OCI-LY3 (cell line): ENCODE measurements around the gene PNCK.

Experiments
- H2AFZ ChIP-seq: fragments of 200-600, 300-600 bp; shearing (Covaris generic); 2 replicates; pipeline ENCODE4 v1.6.0; 2014; ENCODE audit warnings: antibody characterized with exemption, low read depth, low read length
- H3K27ac ChIP-seq: fragments of 200-600, 300-600 bp; sonication (generic); 2 replicates; pipeline ENCODE4 v1.5.1; 2014; ENCODE audit warnings: mild to moderate bottlenecking, low read length, moderate library complexity, mixed read lengths
- H3K27me3 ChIP-seq: fragments of 200-600, 300-600 bp; sonication (generic); 2 replicates; pipeline ENCODE4 v1.6.1; 2014; ENCODE audit warnings: low read depth, low read length, mixed read lengths
- H3K36me3 ChIP-seq: fragments of 200-600, 300-600 bp; sonication (generic); replicated peaks from 2 replicates; pipeline ENCODE3; 2014; ENCODE audit warnings: low read depth, low read length, mixed read lengths
- H3K4me1 ChIP-seq: fragments of 300-600, 200-600 bp; sonication (generic); 2 replicates; pipeline ENCODE4 v1.6.1; 2014; ENCODE audit warnings: low read length, mixed read lengths
- H3K4me2 ChIP-seq: fragments of 200-600, 300-600 bp; sonication (generic); 2 replicates; pipeline ENCODE4 v1.6.1; 2014; ENCODE audit warnings: low read length, mixed read lengths
- H3K4me3 ChIP-seq: fragments of 300-600, 200-600 bp; sonication (generic); 2 replicates; pipeline ENCODE4 v1.5.1; 2014; ENCODE audit warnings: antibody characterized with exemption, mild to moderate bottlenecking, low read length, moderate library complexity
- H3K79me2 ChIP-seq: fragments of 300-600, 200-600 bp; shearing (Covaris generic); 2 replicates; pipeline ENCODE4 v1.6.1; 2014; ENCODE audit warnings: mild to moderate bottlenecking, low read length, mixed read lengths
- H3K9ac ChIP-seq: fragments of 300-600, 200-600 bp; shearing (Covaris generic); 2 replicates; pipeline ENCODE4 v1.6.0; 2014; ENCODE audit warnings: mild to moderate bottlenecking, low read length, moderate library complexity
- H3K9me3 ChIP-seq: fragments of 200-600, 300-600 bp; shearing (Covaris generic); 2 replicates; pipeline ENCODE4 v1.6.1; 2014; ENCODE audit warnings: low read length, mixed read lengths; ENCODE audit not compliant: insufficient read depth
- H4K20me1 ChIP-seq: fragments of 200-600, 300-600 bp; sonication (generic); 2 replicates; pipeline ENCODE4 v1.6.1; 2016; ENCODE audit warnings: low read length, mixed read lengths; ENCODE audit not compliant: insufficient read depth
- CTCF ChIP-seq: fragments of 200-600, 300-600 bp; sonication (generic); IDR thresholded peaks from 2 replicates; pipeline ENCODE4 v1.5.1; 2014; ENCODE audit warnings: antibody characterized with exemption, low read length, low read depth
- EZH2phosphoT487 ChIP-seq: fragments of 200-600 bp; shearing (Covaris generic); IDR thresholded peaks from 2 replicates; pipeline ENCODE4 v1.6.1; 2018; ENCODE audit warnings: antibody characterized with exemption, mixed run types, low read depth

Gene PNCK

GRCh38 chrX:153673428-153674218 lies at the start of gene PNCK:
TSS of gene PNCK (minus strand) at chrX:153673813. CDS start at chrX:153673076, 737 bp downstream.
- no peaks in the 10 kb centered on the region for H3K27me3 ChIP-seq
- H3K4me1 ChIP-seq = no peaks in the 10 kb centered on the region; the same call in 1 of the 2 replicates
- no peak within 1 kb of the TSS for H2AFZ ChIP-seq
- H3K27ac ChIP-seq = no peak within 1 kb of the TSS
- H3K4me2 ChIP-seq = no peak within 1 kb of the TSS
- no peaks in the 10 kb centered on the region for H3K9me3 ChIP-seq
- no peak within 1 kb of the TSS for H3K9ac ChIP-seq
- TF ChIP-seq EZH2phosphoT487 (no peak), CTCF (no peak)
- no peak within 1 kb of the TSS for H3K4me3 ChIP-seq
- H3K79me2 ChIP-seq = no peaks in the 10 kb centered on the region
- H3K36me3 ChIP-seq = no peaks in the 10 kb centered on the region
- H4K20me1 ChIP-seq = no peaks in the 10 kb centered on the region

GRCh38 chrX:153722704-153723350 lies 49.2 kb upstream of the PNCK start:
- H2AFZ ChIP-seq = no peak overlapping the region
- H3K27me3 ChIP-seq = no peaks in the 10 kb centered on the region
- peak overlapping the region; percentile 88 for H3K9ac ChIP-seq
- H3K4me2 ChIP-seq = peak overlapping the region; percentile 98
- H4K20me1 ChIP-seq = peaks cover 13% of the 10 kb centered on the region
- no peaks in the 10 kb centered on the region for H3K9me3 ChIP-seq
- TF ChIP-seq CTCF (no peak), EZH2phosphoT487 (no peak)
- H3K79me2 ChIP-seq = peaks cover 51% of the 10 kb centered on the region
- H3K4me1 ChIP-seq = peaks cover 34% of the 10 kb centered on the region
- H3K4me3 ChIP-seq = peak overlapping the region; percentile 98
- H3K36me3 ChIP-seq = peaks cover 34% of the 10 kb centered on the region
- H3K27ac ChIP-seq = peak overlapping the region; percentile 72

- no peak overlapping the region for H2AFZ ChIP-seq
- H3K27me3 ChIP-seq = no peaks in the 10 kb centered on the region
- H3K27ac ChIP-seq = no peak overlapping the region
- no peak overlapping the region for H3K4me3 ChIP-seq
- peaks cover 13% of the 10 kb centered on the region for H4K20me1 ChIP-seq
- TF ChIP-seq EZH2phosphoT487 = no peak
- no peak for TF ChIP-seq CTCF
- H3K4me2 ChIP-seq = no peak overlapping the region
- peaks cover 8% of the 10 kb centered on the region for H3K4me1 ChIP-seq
- peaks cover 27% of the 10 kb centered on the region for H3K79me2 ChIP-seq
- H3K36me3 ChIP-seq = peaks cover 44% of the 10 kb centered on the region
- H3K9ac ChIP-seq = no peak overlapping the region
- no peaks in the 10 kb centered on the region for H3K9me3 ChIP-seq
Observed at GRCh38 chrX:153719701-153720100, 46.1 kb upstream of the PNCK start.

GRCh38 chrX:153719238-153719637 lies 45.6 kb upstream of the PNCK start:
- no peak for TF ChIP-seq CTCF
- TF ChIP-seq EZH2phosphoT487 = no peak
- Histone ChIP-seq H3K4me2 (no peak overlapping the region), H3K9ac (no peak overlapping the region), H2AFZ (no peak overlapping the region), H3K36me3 (peaks cover 47% of the 10 kb centered on the region), H3K4me1 (peaks cover 8% of the 10 kb centered on the region), H4K20me1 (peaks cover 13% of the 10 kb centered on the region), H3K27ac (no peak overlapping the region), H3K79me2 (peaks cover 27% of the 10 kb centered on the region), H3K9me3 (no peaks in the 10 kb centered on the region), H3K27me3 (no peaks in the 10 kb centered on the region), H3K4me3 (no peak overlapping the region)
